AG08395 (cell line): Measurements from ENCODE around the gene C2orf74.
"Not testable (repeated sequence)": the region's sequence is repeated elsewhere in the genome, so short reads cannot be mapped to it uniquely, and the experiment has no call there.

Experiments used
- DNase-seq: peaks from one replicate; pipeline ENCODE4 v3.0.0; 2012; ENCODE audit warnings: mixed read lengths, low spot score

The C2orf74 gene

GRCh38 chr2:61173116-61173515, 11.1 kb downstream of the C2orf74 start:
- no peak for DNase-seq

- DNase-seq, result no peak
Measured at GRCh38 chr2:61175036-61175435, 13.0 kb downstream of the C2orf74 start.

GRCh38 chr2:61176755-61177726, 15.1 kb downstream of the C2orf74 start:
- peak; percentile 98 for DNase-seq

- peak; percentile 17 for DNase-seq
Measured at GRCh38 chr2:61177727-61178549, 15.9 kb downstream of the C2orf74 start.

- no peak for DNase-seq
Measured at GRCh38 chr2:61178603-61179545, 16.9 kb downstream of the C2orf74 start.

GRCh38 chr2:61179701-61180639, 18.0 kb downstream of the C2orf74 start:
- DNase-seq, result peak; percentile 56

- DNase-seq, result no peak
Measured at GRCh38 chr2:61180686-61181085, 18.7 kb downstream of the C2orf74 start.

GRCh38 chr2:61181382-61182058, 19.5 kb downstream of the C2orf74 start:
- DNase-seq, result no peak

GRCh38 chr2:61182059-61182383, 20.0 kb downstream of the C2orf74 start:
- no peak for DNase-seq

- DNase-seq, result no peak
Measured at GRCh38 chr2:61183795-61184194, 21.8 kb downstream of the C2orf74 start.

- DNase-seq, result no peak
Measured at GRCh38 chr2:61184263-61184662, 22.3 kb downstream of the C2orf74 start.

- DNase-seq, result no peak
Measured at GRCh38 chr2:61185231-61185728, 23.3 kb downstream of the C2orf74 start.

- DNase-seq, result no peak
Measured at GRCh38 chr2:61187085-61187484, 25.1 kb downstream of the C2orf74 start.

GRCh38 chr2:61193670-61194561, 31.9 kb downstream of the C2orf74 start:
- no peak for DNase-seq

GRCh38 chr2:61194646-61195045, 32.7 kb downstream of the C2orf74 start:
- DNase-seq, result not testable (repeated sequence)

- no peak for DNase-seq
Measured at GRCh38 chr2:61196671-61197070, 34.7 kb downstream of the C2orf74 start.

- DNase-seq, result no peak
Measured at GRCh38 chr2:61205132-61205531, 43.1 kb downstream of the C2orf74 start.

GRCh38 chr2:61210332-61210981, 48.5 kb downstream of the C2orf74 start:
- DNase-seq, result peak; percentile 55
